Smooth muscle cell (in vitro differentiated cells): Measurements from ENCODE around the gene PHAF1. TPM values are rescaled to one million over a fixed set of nuclear protein-coding genes. Genes with fewer than 3 reads are reported as not detected.

Experiments used
- DNase-seq: peaks from one replicate; lab custom pipeline; 2025; ENCODE audit not compliant: unreplicated experiment; lab: John Stamatoyannopoulos, UW
- H2AFZ ChIP-seq: fragments of 200-600 bp; sonication (generic); 2 replicates; pipeline ENCODE4 v1.6.0; 2016; ENCODE audit warnings: antibody characterized with exemption, low read depth, mild to moderate bottlenecking
- H3F3A ChIP-seq: fragments of 200-600 bp; sonication (generic); 2 replicates; pipeline ENCODE4 v1.6.0; 2017; ENCODE audit warnings: antibody characterized with exemption, low read depth
- H3K27ac ChIP-seq: fragments of 200-600 bp; sonication (generic); 2 replicates; pipeline ENCODE4 v1.5.1; 2016; ENCODE audit warnings: low read depth, mild to moderate bottlenecking
- H3K27me3 ChIP-seq: fragments of 200-600 bp; sonication (generic); 2 replicates; pipeline ENCODE4 v1.6.1; 2016; ENCODE audit warnings: low read depth, mild to moderate bottlenecking
- H3K36me3 ChIP-seq: fragments of 200-600 bp; sonication (generic); 2 replicates; pipeline ENCODE4 v1.5.1; 2016; ENCODE audit warnings: low read depth
- H3K4me1 ChIP-seq: fragments of 200-600 bp; sonication (generic); 2 replicates; pipeline ENCODE4 v1.5.1; 2016; ENCODE audit warnings: low read depth
- H3K4me2 ChIP-seq: fragments of 200-600 bp; sonication (generic); 2 replicates; pipeline ENCODE4 v1.6.0; 2016; ENCODE audit warnings: mild to moderate bottlenecking
- H3K4me3 ChIP-seq: fragments of 200-600 bp; sonication (generic); 2 replicates; pipeline ENCODE4 v1.5.1; 2016; ENCODE audit warnings: mild to moderate bottlenecking
- H3K79me2 ChIP-seq: fragments of 200-600 bp; sonication (generic); 2 replicates; pipeline ENCODE4 v1.6.0; 2016; ENCODE audit warnings: low read depth, mild to moderate bottlenecking
- H3K9ac ChIP-seq: fragments of 200-600 bp; sonication (generic); 2 replicates; pipeline ENCODE4 v1.6.0; 2016; ENCODE audit warnings: low read depth
- H3K9me3 ChIP-seq: fragments of 200-600 bp; sonication (generic); replicated peaks from 2 replicates; pipeline ENCODE4 v1.5.1; 2016; ENCODE audit warnings: low read depth
- H4K20me1 ChIP-seq: fragments of 200-600 bp; sonication (generic); 2 replicates; pipeline ENCODE4 v1.6.0; 2016; ENCODE audit warnings: low read depth
- WGBS: methylation state at CpG from one replicate; pipeline ENCODE4 v1.1.7; 2016; ENCODE audit warnings: low lambda C conversion rate; 5-methylcytosine and 5-hydroxymethylcytosine counted together
- polyA plus RNA-seq: library from polyadenylated mRNA; unstranded; fragments of >200 nt; fragmentation: Nextera tagmentation; extraction: Ambion mirVana; gene quantifications from 2 replicates; pipeline ENCODE4 v1.2.1, GENCODE V29; 2016
- total RNA-seq: library from RNA; depleted of rRNA; stranded (reverse); fragments of >200 nt; gene quantifications from 2 replicates; pipeline ENCODE4 v1.2.3, GENCODE V29; 2014
- TF ChIP-seq, protein P1 (sequence below): fragments of 200-600 bp; sonication (generic); IDR thresholded peaks from 2 replicates; pipeline ENCODE4 v1.5.1; 2017; ENCODE audit warnings: borderline replicate concordance, mild to moderate bottlenecking, antibody characterized with exemption; ENCODE audit not compliant: insufficient read depth, poor library complexity, severe bottlenecking

PHAF1 gene
- total and polyA plus RNA-seq, 2 experiments from 2014 or later = 15.5 TPM

GRCh38 chr16:67188798-67189197 lies 79.1 kb downstream of the PHAF1 start:
- Histone ChIP-seq H3F3A (no peaks in the 10 kb centered on the region), H3K79me2 (peaks cover 21% of the 10 kb centered on the region), H3K27me3 (no peaks in the 10 kb centered on the region), H3K9me3 (no peaks in the 10 kb centered on the region), H3K4me2 (no peak overlapping the region), H4K20me1 (peaks cover 22% of the 10 kb centered on the region), H3K4me3 (no peak overlapping the region), H2AFZ (no peak overlapping the region), H3K27ac (no peak overlapping the region), H3K36me3 (no peaks in the 10 kb centered on the region), H3K9ac (no peak overlapping the region), H3K4me1 (peaks cover 26% of the 10 kb centered on the region)
- TF ChIP-seq, protein P1, sequence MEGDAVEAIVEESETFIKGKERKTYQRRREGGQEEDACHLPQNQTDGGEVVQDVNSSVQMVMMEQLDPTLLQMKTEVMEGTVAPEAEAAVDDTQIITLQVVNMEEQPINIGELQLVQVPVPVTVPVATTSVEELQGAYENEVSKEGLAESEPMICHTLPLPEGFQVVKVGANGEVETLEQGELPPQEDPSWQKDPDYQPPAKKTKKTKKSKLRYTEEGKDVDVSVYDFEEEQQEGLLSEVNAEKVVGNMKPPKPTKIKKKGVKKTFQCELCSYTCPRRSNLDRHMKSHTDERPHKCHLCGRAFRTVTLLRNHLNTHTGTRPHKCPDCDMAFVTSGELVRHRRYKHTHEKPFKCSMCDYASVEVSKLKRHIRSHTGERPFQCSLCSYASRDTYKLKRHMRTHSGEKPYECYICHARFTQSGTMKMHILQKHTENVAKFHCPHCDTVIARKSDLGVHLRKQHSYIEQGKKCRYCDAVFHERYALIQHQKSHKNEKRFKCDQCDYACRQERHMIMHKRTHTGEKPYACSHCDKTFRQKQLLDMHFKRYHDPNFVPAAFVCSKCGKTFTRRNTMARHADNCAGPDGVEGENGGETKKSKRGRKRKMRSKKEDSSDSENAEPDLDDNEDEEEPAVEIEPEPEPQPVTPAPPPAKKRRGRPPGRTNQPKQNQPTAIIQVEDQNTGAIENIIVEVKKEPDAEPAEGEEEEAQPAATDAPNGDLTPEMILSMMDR = no peak
- DNase-seq = no peak
- 97% methylated on average over 15 of the region's 15 CpGs for WGBS

GRCh38 chr16:67190041-67190440 lies 80.3 kb downstream of the PHAF1 start, which contains the start of gene EXOC3L1:
Gene EXOC3L1 (minus strand): TSS chr16:67190136. CDS start chr16:67189676, 460 bp downstream.
- H3K4me3 ChIP-seq = no peak within 1 kb of the TSS
- no peaks in the 10 kb centered on the region for H3K27me3 ChIP-seq
- no peaks in the 10 kb centered on the region for H3F3A ChIP-seq
- TF ChIP-seq, protein P1 = no peak
- DNase-seq = no peak
- H3K4me2 ChIP-seq = no peak within 1 kb of the TSS
- peaks cover 27% of the 10 kb centered on the region for H3K79me2 ChIP-seq
- no peaks in the 10 kb centered on the region for H3K36me3 ChIP-seq
- H3K4me1 ChIP-seq = peaks cover 18% of the 10 kb centered on the region
- no peaks in the 10 kb centered on the region for H3K9me3 ChIP-seq
- peaks cover 19% of the 10 kb centered on the region for H4K20me1 ChIP-seq
- WGBS = 52% methylated on average over 4 of the region's 6 CpGs
- no peak within 1 kb of the TSS for H3K27ac ChIP-seq
- no peak within 1 kb of the TSS for H2AFZ ChIP-seq
- no peak within 1 kb of the TSS for H3K9ac ChIP-seq

DNA sequence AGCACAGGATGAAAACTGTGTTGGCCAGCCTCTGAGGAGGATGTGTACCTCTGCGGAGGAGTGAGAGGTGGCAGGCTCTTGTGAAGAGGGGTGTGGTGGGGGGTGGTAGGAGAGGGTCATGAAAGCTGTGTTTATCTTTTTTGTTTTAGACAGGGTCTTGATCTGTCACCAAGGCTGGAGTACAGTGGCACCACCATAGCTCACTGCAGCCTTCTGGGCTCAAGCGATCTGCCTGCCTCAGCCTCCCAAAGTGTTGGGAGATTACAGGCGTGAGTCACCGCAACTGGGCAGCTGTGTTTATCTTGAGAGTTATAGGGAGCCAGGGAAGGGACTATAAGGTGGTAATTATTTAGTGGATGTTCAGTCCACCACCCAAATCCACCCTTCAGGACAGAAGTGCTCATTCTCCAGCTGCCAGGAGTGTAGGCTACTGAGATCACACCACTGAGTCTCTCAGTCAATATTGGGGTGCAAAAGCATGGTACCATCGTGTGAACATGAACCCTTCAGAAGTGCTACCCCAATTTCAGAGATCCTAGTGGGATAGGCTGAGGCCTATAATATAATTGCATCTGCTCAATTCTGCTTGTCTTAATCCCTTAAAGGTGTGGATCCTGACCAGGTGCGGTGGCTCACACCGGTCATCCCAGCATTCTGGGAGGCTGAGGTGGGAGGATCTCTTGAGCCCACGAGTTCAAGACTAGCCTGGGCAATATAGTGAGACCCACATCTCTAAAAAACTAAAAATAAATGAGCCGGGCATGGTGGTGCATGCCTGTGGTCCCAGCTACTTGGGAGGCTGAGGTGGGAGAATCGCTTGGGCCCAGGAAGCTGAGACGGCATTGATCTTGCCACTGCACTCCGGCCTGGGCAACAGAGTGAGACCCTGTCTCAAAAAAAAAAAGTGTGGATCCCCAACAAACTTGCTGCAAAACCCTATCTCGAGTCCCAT lies 81.0 kb downstream of the PHAF1 start:
- Histone ChIP-seq H3K27ac (no peak overlapping the region), H3K4me3 (no peak overlapping the region), H3K9me3 (no peaks in the 10 kb centered on the region), H3K4me2 (no peak overlapping the region), H3K36me3 (no peaks in the 10 kb centered on the region), H3K4me1 (peaks cover 18% of the 10 kb centered on the region), H4K20me1 (peaks cover 18% of the 10 kb centered on the region), H3K79me2 (peaks cover 27% of the 10 kb centered on the region), H3F3A (no peaks in the 10 kb centered on the region), H3K27me3 (no peaks in the 10 kb centered on the region), H2AFZ (no peak overlapping the region), H3K9ac (no peak overlapping the region)
- 74% methylated on average over 13 of the region's 13 CpGs for WGBS
- DNase-seq = no peak
- TF ChIP-seq, protein P1 = no peak
